Measurements from ENCODE around the gene CA5A. TPM values are rescaled to one million over a fixed set of nuclear protein-coding genes. Genes with fewer than 3 reads are reported as not detected.

The CA5A gene
- total and polyA plus RNA-seq, 12 donors: 0.15 to 0.65 (median 0.29) TPM; not detected in 7

- H3K27ac ChIP-seq: no peak overlapping the region
- no peak for TF ChIP-seq CTCF (IDR thresholded peaks at IDR 0.05)
- ATAC-seq: no peak
Measured at GRCh38 chr16:87946596-87947347, 10.4 kb upstream of the CA5A start.

GRCh38 chr16:87945351-87946042 is 9.2 kb upstream of the CA5A start:
- DNase-seq (peak; percentile 78 to 80), ATAC-seq (peak; percentile 69 to 94 (median 86))
- H3K4me3 ChIP-seq: peak overlapping the region in 9 of 10 donors; percentile 22 to 53 (median 38)
- WGBS, 2 donors: 13 to 31% methylated on average over 22 of the region's 22 CpGs
- no peaks in the 10 kb centered on the region for H3K36me3 ChIP-seq
- TF ChIP-seq CTCF (IDR thresholded peaks at IDR 0.05): no peak
- H3K27me3 ChIP-seq: no peaks in the 10 kb centered on the region
- intact Hi-C loops (cut with DNase I): no loop called here
- H3K4me1 ChIP-seq: peaks cover 0 to 34% (median 3%) of the 10 kb centered on the region in 9 donors
- peak overlapping the region in 9 of 10 donors; percentile 18 to 70 (median 47) for H3K27ac ChIP-seq
- no peaks in the 10 kb centered on the region for H3K9me3 ChIP-seq

More at GRCh38 chr16:87946596-87947347, 10.4 kb upstream of the CA5A start:
- Histone ChIP-seq H3K4me3 (no peak overlapping the region), H3K4me1 (peaks cover 0 to 35% (median 4%) of the 10 kb centered on the region in 9 donors), H3K9me3 (no peaks in the 10 kb centered on the region), H3K36me3 (no peaks in the 10 kb centered on the region), H3K27me3 (no peaks in the 10 kb centered on the region)
- 81% methylated on average over 14 of the region's 14 CpGs for WGBS, 2 donors
- DNase-seq: no peak
- intact Hi-C loops (cut with DNase I): no loop called here

- Histone ChIP-seq H3K9me3 (no peaks in the 10 kb centered on the region), H3K27ac (no peak overlapping the region), H3K4me3 (no peak overlapping the region), H3K4me1 (peaks cover 0 to 11% (median 0%) of the 10 kb centered on the region in 9 donors), H3K27me3 (no peaks in the 10 kb centered on the region), H3K36me3 (no peaks in the 10 kb centered on the region)
- no peak for DNase-seq
- WGBS, 2 donors: 76 to 78% methylated on average over 5 of the region's 5 CpGs
- TF ChIP-seq CTCF (IDR thresholded peaks at IDR 0.05): no peak
- intact Hi-C loops (cut with DNase I): no loop called here
- ATAC-seq: no peak
Measured at GRCh38 chr16:87942680-87943079, 6.4 kb upstream of the CA5A start.

- no peak for ATAC-seq
- intact Hi-C loops (cut with DNase I): no loop called here
- H3K27ac ChIP-seq: no peak overlapping the region
- no peaks in the 10 kb centered on the region for H3K9me3 ChIP-seq
- no peaks in the 10 kb centered on the region for H3K27me3 ChIP-seq
- H3K4me3 ChIP-seq: no peak overlapping the region
- H3K36me3 ChIP-seq: no peaks in the 10 kb centered on the region
- peaks cover 0 to 1% (median 0%) of the 10 kb centered on the region in 9 donors for H3K4me1 ChIP-seq
- WGBS, 2 donors: 87 to 88% methylated on average over 13 of the region's 13 CpGs
- TF ChIP-seq CTCF (IDR thresholded peaks at IDR 0.05): no peak
- no peak for DNase-seq
Measured at GRCh38 chr16:87939562-87940423, 3.5 kb upstream of the CA5A start.
